HEK293 (cell line): ENCODE results near the gene MPC1.

Experiments used
- GLI2 ChIP-seq: fragments of 450-650 bp; formaldehyde crosslinking; IDR thresholded peaks from 2 replicates; pipeline ENCODE4; 2017; ENCODE audit warnings: missing biosample characterization, missing genetic modification characterization, low read depth, borderline replicate concordance
- INSM2 ChIP-seq: fragments of 450-650 bp; formaldehyde crosslinking; IDR thresholded peaks from 2 replicates; pipeline ENCODE4 v1.5.1; 2016; ENCODE audit warnings: missing biosample characterization, missing genetic modification characterization
- KLF7 ChIP-seq: fragments of 450-650 bp; formaldehyde crosslinking; IDR thresholded peaks from 2 replicates; pipeline ENCODE4 v1.5.1; 2016; ENCODE audit warnings: missing biosample characterization, missing genetic modification characterization, borderline replicate concordance
- MYNN ChIP-seq: fragments of 450-650 bp; formaldehyde crosslinking; IDR thresholded peaks from 2 replicates; pipeline ENCODE4 v1.5.1; 2016; ENCODE audit warnings: missing biosample characterization, missing genetic modification characterization, borderline replicate concordance
- PRDM6 ChIP-seq: fragments of 450-650 bp; formaldehyde crosslinking; IDR thresholded peaks from 2 replicates; pipeline ENCODE4 v1.5.1; 2017; ENCODE audit warnings: missing biosample characterization, missing genetic modification characterization
- ZBTB49 ChIP-seq: fragments of 450-650 bp; formaldehyde crosslinking; IDR thresholded peaks from 2 replicates; pipeline ENCODE4 v1.5.1; 2016; ENCODE audit warnings: missing biosample characterization, missing genetic modification characterization, low read depth
- ZNF112 ChIP-seq: fragments of 450-650 bp; formaldehyde crosslinking; IDR thresholded peaks from 2 replicates; pipeline ENCODE4 v1.5.0; 2017; ENCODE audit warnings: missing biosample characterization, missing genetic modification characterization
- ZNF140 ChIP-seq: fragments of 450-650 bp; formaldehyde crosslinking; IDR thresholded peaks from 2 replicates; pipeline ENCODE4 v1.5.1; 2016; ENCODE audit warnings: missing biosample characterization, missing genetic modification characterization
- ZNF184 ChIP-seq: fragments of 450-650 bp; IDR thresholded peaks from 2 replicates; pipeline ENCODE4 v1.5.1; 2018; ENCODE audit warnings: missing biosample characterization, mild to moderate bottlenecking, missing genetic modification characterization
- ZNF239 ChIP-seq: fragments of 450-650 bp; formaldehyde crosslinking; IDR thresholded peaks from 2 replicates; pipeline ENCODE4 v1.5.1; 2016; ENCODE audit warnings: missing biosample characterization, missing genetic modification characterization
- ZNF248 ChIP-seq: fragments of 450-650 bp; formaldehyde crosslinking; IDR thresholded peaks from 2 replicates; pipeline ENCODE4 v1.5.1; 2017; ENCODE audit warnings: missing biosample characterization, missing genetic modification characterization
- ZNF311 ChIP-seq: fragments of 450-650 bp; formaldehyde crosslinking; IDR thresholded peaks from 2 replicates; pipeline ENCODE4 v1.5.1; 2017; ENCODE audit warnings: missing biosample characterization, missing genetic modification characterization, borderline replicate concordance
- ZNF341 ChIP-seq: fragments of 450-650 bp; formaldehyde crosslinking; IDR thresholded peaks from 2 replicates; pipeline ENCODE4; 2016; ENCODE audit warnings: low read depth, missing biosample characterization, missing genetic modification characterization
- ZNF518A ChIP-seq: fragments of 450-650 bp; formaldehyde crosslinking; conservative IDR thresholded peaks from 2 replicates; pipeline ENCODE4 v1.5.1; 2016; ENCODE audit warnings: low read depth, missing biosample characterization, missing genetic modification characterization
- ZNF548 ChIP-seq: fragments of 450-650 bp; formaldehyde crosslinking; IDR thresholded peaks from 2 replicates; pipeline ENCODE4 v1.5.1; 2016; ENCODE audit warnings: missing biosample characterization, missing genetic modification characterization
- ZNF560 ChIP-seq: fragments of 450-650 bp; formaldehyde crosslinking; IDR thresholded peaks from 2 replicates; pipeline ENCODE4 v1.5.1; 2017; ENCODE audit warnings: missing biosample characterization, missing genetic modification characterization, borderline replicate concordance
- ZNF571 ChIP-seq: fragments of 450-650 bp; formaldehyde crosslinking; IDR thresholded peaks from 2 replicates; pipeline ENCODE4 v1.5.0; 2017; ENCODE audit warnings: missing biosample characterization, missing genetic modification characterization
- ZNF626 ChIP-seq: fragments of 450-650 bp; sonication (Bioruptor Pico); formaldehyde crosslinking; IDR thresholded peaks from 2 replicates; pipeline ENCODE4 v1.5.1; 2018; ENCODE audit warnings: missing biosample characterization, missing genetic modification characterization, inconsistent platforms
- ZNF792 ChIP-seq: fragments of 450-650 bp; formaldehyde crosslinking; IDR thresholded peaks from 2 replicates; pipeline ENCODE4 v1.5.1; 2016; ENCODE audit warnings: missing biosample characterization, missing genetic modification characterization
- TF ChIP-seq, protein P1 (sequence below): fragments of 450-650 bp; formaldehyde crosslinking; IDR thresholded peaks from 2 replicates; pipeline ENCODE4 v1.5.1; 2016; ENCODE audit warnings: missing biosample characterization, missing genetic modification characterization
- TF ChIP-seq, protein P2 (sequence below): fragments of 450-650 bp; formaldehyde crosslinking; IDR thresholded peaks from 2 replicates; pipeline ENCODE4 v1.5.1; 2016; ENCODE audit warnings: missing biosample characterization, missing genetic modification characterization
- TF ChIP-seq, protein P3 (sequence below): fragments of 450-650 bp; formaldehyde crosslinking; IDR thresholded peaks from 2 replicates; pipeline ENCODE4 v1.5.1; 2016; ENCODE audit warnings: missing biosample characterization, missing genetic modification characterization

MPC1 gene

DNA sequence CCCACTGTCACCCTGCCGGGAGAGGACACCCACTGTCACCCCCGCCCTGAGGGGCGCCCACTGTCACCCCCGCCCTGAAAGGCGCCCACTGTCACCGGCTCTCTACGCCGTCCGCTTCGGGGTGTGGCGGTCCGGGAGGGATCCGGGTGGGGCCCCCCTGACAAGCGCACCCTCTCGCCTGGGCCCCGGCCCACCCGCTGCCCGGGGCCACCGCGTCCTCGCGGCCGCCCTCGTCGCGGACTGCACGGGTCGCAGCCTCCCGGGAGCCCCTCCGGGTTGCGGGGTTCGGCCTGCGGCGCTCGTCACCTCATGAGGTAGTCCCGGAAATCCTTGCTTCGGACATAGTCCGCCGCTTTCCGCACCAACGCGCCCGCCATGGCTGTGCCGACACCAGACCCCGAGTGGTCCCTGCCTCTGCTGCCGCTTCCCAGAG lies 224 bp downstream of the MPC1 start (continued):
- TF ChIP-seq ZNF518A (no peak), ZBTB49 (tag by site-specific recombination) (no peak), ZNF311 (tag by site-specific recombination) (no peak), ZNF184 (tag by site-specific recombination) (no peak), ZNF792 (tag by site-specific recombination) (no peak), MYNN (tag by site-specific recombination) (no peak), ZNF548 (tag by site-specific recombination) (no peak), GLI2 (no peak), ZNF112 (no peak), ZNF571 (no peak), PRDM6 (tag by site-specific recombination) (no peak), ZNF140 (tag by site-specific recombination) (no peak), ZNF626 (tag by site-specific recombination) (no peak), ZNF341 (peak; percentile 58), KLF7 (tag by site-specific recombination) (no peak), INSM2 (tag by site-specific recombination) (no peak), ZNF560 (tag by site-specific recombination) (no peak), ZNF239 (tag by site-specific recombination) (no peak), ZNF248 (tag by site-specific recombination) (no peak)
- TF ChIP-seq, protein P1, sequence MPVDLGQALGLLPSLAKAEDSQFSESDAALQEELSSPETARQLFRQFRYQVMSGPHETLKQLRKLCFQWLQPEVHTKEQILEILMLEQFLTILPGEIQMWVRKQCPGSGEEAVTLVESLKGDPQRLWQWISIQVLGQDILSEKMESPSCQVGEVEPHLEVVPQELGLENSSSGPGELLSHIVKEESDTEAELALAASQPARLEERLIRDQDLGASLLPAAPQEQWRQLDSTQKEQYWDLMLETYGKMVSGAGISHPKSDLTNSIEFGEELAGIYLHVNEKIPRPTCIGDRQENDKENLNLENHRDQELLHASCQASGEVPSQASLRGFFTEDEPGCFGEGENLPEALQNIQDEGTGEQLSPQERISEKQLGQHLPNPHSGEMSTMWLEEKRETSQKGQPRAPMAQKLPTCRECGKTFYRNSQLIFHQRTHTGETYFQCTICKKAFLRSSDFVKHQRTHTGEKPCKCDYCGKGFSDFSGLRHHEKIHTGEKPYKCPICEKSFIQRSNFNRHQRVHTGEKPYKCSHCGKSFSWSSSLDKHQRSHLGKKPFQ (tag by site-specific recombination), result no peak
- TF ChIP-seq, protein P2, sequence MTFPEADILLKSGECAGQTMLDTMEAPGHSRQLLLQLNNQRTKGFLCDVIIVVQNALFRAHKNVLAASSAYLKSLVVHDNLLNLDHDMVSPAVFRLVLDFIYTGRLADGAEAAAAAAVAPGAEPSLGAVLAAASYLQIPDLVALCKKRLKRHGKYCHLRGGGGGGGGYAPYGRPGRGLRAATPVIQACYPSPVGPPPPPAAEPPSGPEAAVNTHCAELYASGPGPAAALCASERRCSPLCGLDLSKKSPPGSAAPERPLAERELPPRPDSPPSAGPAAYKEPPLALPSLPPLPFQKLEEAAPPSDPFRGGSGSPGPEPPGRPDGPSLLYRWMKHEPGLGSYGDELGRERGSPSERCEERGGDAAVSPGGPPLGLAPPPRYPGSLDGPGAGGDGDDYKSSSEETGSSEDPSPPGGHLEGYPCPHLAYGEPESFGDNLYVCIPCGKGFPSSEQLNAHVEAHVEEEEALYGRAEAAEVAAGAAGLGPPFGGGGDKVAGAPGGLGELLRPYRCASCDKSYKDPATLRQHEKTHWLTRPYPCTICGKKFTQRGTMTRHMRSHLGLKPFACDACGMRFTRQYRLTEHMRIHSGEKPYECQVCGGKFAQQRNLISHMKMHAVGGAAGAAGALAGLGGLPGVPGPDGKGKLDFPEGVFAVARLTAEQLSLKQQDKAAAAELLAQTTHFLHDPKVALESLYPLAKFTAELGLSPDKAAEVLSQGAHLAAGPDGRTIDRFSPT (tag by site-specific recombination), result no peak
- TF ChIP-seq, protein P3, sequence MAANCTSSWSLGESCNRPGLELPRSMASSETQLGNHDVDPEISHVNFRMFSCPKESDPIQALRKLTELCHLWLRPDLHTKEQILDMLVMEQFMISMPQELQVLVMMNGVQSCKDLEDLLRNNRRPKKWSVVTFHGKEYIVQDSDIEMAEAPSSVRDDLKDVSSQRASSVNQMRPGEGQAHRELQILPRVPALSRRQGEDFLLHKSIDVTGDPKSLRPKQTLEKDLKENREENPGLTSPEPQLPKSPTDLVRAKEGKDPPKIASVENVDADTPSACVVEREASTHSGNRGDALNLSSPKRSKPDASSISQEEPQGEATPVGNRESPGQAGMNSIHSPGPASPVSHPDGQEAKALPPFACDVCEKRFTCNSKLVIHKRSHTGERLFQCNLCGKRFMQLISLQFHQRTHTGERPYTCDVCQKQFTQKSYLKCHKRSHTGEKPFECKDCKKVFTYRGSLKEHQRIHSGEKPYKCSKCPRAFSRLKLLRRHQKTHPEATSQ (tag by site-specific recombination), result 0 out of 2 replicates have a peak, but pooled peaks have one; percentile 20
